ENCODE measurements around the gene ADAM12.

Gene ADAM12

DNA sequence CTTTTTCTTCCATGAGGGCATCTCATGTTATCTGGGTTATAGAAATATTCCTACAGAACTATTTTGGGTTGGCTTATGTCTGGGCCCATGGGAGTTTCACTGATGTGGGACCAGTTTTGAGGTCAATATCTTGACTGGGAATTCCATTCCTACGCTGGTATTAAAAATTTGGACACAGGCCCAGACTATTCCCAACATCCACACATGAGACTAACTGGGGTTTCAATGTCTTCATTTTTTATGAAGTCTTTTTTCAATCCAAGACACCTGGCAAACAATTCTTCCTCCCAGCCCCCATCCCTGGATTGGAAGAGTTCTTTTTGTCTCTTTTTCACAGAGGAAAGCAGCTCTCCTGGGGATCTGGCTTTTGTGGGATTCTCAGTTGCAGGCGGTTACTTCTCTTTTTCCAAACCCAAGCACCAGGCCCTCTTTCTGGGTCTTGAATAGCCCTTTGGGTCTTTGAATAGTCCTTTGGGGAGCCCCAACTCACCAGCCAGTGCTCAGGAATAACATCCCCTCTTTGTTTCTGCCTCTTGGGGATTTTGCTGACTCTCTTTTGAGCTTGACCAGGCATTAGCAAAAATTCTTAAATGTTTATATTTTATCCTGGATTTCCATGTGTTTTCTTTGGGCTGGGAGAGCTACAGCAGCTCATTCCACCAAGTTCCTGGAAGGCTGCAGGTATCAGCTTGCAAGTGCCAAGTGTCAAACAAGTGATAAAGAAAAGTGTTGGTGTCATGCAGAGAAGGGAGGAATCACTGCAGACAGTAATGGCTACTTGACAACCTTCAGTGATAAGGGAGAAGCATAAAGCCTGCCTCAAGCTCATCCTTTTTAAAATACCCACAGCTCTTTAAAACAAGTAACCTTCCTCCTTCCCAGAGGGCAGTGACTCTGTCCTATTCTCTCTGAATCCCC, 234.3 kb downstream of the ADAM12 start:
- no peak for DNase-seq

DNA sequence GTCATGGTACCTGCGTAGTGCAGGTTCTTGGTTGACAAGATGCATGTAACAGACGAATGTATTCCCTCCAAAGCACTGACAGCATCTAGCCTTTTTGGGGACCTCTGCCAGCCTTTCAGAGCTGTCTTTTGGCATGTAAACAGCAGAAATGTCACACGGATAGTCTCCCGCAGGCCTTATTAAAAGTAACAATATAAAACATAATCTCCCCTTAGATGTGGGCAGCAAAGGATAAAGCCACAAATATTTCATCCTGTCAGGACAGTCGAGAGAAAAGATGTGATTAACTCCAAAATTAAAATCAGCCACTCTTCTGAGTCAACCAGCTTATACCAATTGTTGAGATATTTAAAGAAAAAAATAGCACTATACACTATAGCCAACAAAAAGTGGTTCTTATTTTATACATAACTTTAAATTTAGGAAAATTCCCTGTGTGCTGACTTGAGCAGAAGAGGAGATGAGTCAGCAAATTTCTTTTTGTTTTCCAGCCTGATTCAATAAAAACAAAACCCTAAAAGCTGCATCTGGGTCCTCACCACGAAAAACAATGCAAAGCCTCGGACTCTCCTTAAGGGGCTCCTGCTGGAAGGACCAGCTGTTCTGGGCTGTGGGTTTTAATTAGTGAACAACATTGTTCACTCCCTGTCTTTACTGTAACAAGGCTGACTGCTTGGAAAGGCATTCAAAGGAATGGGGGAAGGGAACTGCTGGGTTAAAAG, 240.2 kb downstream of the ADAM12 start:
- no peak for DNase-seq

DNA sequence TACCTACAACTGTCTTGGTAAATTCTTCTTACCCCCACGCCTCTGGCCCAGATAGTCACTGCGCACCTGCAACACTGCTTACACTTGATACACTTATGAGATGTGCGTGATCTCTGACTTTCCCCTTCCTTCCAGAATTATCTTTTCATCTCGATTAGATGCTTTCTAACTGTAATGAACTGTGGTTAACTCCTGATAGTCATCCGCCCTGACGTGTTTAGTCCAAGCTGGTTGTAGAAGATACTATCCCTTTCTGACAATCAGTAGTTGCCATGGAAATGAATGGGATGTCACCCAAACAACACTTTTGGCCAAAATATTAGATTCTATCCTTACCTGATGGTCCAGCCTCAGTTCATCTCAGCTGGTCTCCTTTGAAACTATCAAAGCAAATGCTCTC, 241.5 kb downstream of the ADAM12 start:
- no peak for DNase-seq

DNA sequence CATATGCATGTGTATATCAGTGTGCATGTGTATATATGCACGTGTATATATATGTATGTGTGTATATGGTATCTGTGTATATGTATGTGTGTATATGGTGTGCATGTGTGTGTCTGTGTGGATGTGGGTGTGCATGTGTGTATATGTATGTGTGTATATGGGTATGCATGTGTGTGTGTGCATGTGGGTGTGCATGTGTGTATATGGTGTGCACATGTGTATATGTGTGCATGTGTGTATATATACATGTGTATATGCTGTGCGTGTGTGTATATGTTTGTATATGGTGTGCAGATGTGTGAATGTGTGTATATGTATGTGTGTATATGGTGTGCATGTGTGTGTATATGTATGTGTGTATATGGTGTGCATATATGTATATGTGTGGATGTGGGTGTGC, 245.2 kb downstream of the ADAM12 start:
- no peak for DNase-seq

DNA sequence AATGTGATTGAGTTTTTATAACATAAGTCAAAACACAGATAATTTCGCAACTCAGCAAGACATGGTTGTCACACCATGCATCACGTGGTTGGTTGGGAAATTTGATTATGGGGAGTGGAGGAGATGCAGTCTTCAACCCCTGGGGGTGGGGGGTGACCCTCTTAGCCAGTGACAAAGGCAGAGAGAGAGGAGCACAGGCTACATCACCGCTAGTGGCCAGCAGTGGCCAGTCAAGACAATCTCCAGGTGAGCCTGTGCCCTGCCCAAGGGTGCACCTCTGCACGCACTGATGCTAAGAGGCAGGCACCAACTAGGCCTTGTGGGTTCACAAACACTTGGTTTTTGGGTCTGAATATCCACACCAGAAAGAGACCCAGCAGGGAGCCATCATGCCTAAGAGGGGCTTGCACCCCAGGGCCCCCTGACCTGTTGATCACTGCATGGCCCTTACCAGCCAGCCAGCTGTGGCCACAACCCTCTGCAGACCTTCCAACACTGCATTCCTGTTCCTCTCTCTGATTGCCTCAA, 247.5 kb downstream of the ADAM12 start:
- no peak for DNase-seq

DNA sequence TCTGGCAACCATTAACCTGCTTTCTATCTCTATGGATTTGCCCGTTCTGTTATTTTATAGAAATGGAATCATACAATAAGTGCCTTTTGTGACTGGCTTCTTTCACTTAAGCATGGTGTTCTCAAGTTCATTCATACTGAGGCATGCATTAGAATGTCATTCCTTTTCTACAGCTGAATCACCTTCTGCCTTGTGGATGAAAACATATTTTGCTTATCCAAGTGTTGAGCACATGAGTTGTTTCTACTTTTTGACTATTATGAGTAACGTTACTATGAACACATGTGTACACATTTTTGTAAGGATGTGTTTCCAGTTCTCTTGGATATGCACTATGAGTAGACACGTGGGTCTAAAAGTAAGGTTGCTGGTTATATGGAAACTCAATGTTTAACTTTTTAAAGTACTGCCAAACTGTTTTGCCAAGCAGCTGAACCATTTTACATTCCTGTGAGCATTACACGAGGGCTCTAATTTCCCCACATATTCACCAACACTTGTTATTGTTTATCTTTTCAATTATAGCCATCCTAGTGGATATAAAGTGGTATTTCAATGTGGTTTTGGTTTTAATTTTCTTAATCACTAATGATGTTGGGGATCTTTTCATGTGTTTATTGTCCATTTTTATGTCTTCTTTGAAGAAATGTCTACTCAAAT, 250.6 kb downstream of the ADAM12 start:
- DNase-seq: no peak

DNA sequence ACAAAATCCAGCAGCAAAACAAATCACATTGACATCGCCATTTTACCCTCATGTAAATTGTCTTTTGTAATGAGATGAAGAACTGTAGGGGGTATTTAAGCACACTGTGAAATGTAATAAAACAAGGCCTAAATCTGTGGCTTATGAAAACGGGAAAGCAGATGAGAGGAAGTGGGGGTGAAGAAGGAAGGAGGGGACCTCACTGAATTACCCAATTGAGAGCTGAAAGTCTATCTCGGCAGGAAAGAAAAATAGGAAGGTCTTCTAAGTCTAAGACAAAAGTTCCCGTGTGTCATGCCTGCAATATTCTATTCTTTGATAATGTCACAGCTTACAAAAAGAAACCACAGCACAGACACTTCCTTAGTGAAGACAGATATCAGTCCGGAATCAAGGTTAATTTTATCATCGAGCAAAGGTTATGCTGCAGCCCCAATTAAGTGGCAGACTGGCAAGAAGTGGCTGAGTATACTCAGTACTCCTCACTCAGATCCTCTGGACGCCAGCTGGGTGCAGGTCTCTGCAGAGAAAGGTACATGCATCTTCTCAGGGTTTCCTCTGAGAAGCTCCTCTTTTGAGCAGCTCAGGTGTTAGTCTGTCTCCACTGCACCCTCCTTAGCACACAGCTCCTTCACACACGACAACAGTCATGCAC, 252.2 kb downstream of the ADAM12 start:
- no peak for DNase-seq

DNA sequence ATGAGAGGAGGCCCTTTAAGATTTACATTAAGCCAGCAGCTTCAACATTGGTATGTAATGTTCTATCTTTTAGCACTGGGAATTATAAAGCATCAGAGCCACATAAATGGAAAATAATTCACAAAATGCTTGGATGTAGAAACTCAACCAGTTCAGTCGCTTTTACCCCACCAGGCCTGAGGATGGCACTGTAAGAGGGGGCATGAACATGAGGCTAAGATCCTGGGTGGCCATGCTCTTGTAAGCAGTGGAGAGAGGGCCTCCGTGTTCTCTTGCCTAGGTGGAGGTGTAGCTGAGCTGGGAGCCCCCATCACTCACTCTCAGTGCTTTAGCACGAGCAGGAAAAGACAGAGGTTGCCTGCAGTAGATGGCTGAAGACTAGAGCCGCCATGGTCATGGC, 253.1 kb downstream of the ADAM12 start:
- DNase-seq: no peak

DNA sequence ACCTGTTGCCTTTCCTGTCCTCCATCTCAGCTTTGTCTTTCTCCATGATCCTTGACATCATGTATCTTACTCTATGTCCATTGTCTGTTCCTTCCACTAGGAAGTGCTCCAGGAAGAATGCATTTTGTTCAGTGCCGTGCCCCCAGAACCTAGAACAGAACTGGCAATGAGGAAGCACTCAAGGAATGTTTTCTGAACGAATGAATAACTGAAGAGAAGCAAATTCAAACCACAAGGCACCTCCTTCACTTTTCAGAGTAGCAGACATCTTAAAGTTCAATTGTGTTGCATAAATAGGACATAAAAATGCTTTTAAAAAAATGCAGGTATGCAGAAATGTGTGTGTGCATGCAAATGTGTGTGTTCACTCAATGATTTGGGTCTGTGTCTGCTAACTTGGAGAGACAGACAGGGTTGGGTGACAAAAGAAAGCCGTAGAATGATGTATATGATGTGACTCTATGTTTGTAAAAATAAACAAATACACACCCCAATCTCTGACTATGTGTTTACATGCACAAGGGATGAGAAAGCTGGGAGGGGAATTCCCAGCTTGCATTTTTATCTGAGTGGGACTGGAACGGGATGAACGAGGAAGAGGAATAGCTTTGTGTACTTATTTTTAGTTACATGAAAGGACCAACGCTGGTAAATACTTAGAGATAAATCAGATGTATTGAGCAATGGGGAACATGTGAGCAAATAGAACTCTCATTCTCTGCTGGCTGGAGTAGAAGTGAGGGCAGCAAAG, 254.2 kb downstream of the ADAM12 start:
- DNase-seq: no peak

DNA sequence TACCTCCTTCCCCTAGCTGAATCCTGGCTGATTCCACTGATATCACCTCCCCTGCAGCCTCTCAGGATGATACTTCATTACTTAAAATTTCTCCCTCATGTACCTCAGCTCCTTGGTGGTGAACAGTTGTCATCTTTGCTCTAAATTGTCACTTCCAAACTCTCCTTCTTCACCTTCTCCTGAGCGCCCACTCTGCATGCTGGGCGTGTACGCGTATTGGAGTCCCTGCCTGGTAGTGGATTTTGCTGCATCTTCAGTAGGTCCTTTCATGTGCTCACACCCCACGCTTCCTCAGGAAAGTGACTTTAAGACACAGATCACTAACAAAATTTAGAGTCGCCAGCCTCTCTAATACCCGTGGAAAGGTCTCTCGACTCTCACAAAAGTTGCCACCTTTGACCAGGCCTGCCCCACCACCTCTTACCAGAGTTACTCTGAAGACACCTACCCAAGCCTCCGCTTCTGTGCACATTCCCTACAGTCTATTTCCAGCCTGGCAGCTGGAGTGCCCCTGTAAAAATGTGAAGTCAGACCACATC, 255.1 kb downstream of the ADAM12 start:
- no peak for DNase-seq

DNA sequence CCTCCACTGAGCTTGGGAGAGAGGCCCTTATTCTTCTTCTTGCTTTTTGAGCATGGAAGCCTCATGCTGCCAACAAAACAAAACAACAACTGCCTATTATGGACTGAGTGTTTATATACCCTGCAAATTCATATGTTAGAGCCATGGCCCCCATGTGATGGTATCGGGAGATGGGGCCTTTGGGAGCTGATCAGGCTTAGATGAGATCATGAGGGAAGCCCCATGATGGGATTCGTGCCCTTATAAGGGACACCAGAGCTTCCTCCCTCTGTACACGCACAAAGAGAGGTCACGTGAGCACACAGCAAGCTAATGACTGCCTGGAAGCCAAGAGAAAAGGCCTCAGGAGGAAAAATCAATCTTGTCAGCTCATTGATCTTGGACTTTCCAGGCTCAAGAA, 256.9 kb downstream of the ADAM12 start:
- DNase-seq: no peak

DNA sequence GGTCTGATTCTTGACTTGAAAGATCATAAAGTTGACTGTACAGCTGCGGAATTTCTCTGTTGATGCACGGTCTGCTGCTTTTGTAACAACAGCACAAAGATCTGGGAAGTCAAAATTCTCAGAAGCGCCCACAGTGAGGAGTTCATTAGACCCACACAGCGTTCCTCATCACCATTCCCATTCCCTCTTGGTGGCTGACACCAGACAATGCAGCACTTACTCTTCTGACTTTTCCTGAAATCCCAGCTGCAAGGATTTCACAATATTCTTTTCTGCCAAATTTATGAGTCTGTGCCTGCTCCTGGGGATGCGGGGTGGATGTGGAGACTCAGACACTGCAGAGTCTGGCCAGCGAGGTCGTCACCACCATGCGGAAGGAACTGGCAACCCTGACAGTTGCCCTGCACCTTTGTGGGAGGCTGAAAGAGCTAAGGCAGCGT, 258.0 kb downstream of the ADAM12 start:
- no peak for DNase-seq

DNA sequence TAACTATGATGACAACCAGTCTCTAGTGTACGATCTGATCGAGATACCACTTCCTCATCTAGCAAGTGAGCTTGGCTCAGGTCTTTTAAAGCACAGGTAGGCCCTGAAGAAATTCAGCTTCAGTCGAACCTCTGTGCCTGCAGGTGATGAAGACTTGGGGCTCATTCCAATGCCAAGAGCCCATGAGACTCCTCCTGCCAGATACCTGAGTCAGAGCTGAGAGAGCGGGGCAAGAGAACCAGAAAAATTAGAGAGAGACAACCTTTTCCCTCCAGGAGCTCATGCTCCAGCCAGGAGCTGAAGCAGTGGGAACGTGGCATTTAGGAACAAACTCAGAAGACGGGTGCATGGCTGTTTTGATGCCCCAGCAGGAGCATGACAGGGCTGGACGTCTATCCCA, 259.3 kb downstream of the ADAM12 start:
- DNase-seq: no peak

DNA sequence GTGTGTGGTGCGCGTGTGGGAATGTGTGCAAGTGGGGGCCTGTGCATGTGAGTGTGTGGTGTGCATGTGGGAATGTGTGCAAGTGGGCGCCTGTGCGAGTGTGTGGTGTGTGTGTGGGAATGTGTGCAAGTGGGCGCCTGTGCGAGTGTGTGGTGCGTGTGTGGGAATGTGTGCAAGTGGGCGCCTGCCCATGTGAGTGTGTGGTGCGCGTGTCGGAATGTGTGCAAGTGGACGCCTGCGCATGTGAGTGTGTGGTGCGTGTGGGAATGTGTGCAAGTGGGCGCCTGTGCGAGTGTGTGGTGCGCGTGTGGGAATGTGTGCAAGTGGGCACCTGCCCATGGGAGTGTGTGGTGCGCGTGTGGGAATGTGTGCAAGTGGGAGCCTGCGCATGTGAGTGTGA, 259.7 kb downstream of the ADAM12 start:
- DNase-seq: no peak

DNA sequence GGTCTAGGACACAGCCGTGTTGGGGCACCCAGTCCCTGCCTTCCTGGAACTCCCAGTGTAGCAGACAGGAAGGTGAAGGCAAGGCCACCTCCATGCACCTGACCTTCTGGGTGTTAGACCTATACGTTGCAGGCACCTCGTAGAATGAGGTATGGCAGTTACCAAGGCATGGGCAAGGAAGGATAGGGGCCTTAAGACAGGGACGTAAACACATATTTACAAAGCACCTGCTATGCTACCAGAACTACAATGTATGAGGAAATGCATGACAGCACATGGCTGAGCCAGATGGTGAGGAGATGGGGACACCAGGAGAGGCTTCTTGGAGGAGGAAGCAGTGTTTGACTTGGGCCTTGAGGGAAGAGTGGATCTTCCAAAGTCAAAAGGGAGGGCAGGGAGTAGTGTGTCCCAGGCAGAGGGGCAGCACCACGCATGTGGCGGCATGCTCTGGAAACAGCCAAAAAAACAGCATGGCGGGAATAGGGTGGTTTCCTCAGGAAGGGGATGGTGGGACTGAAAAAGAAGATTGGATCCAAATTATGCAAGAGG, 260.7 kb downstream of the ADAM12 start:
- no peak for DNase-seq

DNA sequence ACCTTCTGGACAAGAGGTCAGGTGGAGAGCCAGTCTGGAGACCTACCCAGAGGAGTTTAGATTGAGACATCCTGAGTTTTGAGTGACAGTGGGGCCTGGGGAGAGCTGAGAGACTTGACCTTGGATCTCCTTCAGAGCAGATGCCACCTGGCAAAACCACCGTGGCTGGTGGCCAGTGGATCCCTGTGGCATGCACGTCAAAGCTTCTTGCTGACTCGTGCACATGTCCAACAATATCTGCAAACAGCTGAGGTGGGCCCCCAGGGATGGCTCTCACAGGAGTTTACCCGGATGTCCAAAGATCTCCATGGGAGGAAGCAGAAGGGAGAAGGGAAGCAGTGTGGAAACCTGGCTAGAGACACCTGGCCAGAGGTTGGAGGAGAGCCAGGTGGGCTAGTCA, 261.4 kb downstream of the ADAM12 start:
- DNase-seq: no peak

DNA sequence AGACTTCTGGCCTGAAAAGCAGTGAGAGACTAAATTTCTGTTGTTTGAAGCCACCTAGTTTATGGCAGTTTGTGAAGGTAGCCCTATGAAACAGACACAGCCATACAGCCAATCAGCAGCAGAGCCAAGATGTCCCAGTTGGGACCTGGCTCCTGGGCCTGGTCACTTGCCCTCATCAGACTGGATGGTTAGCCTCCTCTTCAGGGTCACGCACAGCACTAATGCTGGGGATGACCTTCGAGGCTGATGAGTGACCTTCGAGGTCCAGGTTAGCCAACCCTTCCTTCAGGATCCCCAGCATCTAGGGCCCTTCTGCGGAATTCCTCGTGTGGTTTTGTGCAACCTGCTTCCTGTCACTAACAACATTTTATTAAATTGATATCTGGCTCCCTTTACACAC, 262.3 kb downstream of the ADAM12 start:
- DNase-seq: no peak

DNA sequence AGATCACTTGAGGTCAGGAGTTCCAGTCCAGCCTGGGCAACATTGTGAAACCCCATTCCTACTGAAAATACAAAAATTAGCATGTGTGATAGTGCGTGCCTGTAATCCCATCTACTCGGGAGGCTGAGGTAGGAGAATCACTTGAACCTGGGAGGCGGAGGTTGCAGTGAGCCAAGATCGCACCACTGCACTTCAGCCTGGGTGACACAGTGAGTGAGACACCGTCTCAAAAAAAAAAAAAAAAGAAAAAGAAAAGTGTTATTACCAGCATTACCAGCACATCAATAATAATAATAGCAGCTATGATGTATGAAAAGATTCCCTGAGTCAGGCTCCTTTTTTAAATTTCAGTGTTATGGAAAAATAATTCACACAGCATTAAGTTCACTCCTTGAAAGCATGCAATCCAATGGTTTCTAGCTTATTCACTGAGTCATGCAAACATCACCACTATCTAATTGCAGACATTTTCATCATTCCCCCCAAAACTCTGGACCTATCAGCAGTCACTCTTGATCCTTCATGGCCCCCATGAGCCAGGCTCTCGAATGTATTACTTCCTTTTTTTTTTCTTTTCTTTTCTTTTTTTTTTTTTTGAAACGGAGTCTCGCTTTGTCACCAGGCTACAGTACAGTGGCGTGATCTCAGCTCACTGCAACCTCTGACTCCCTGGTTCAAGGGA, 263.5 kb downstream of the ADAM12 start:
- no peak for DNase-seq

DNA sequence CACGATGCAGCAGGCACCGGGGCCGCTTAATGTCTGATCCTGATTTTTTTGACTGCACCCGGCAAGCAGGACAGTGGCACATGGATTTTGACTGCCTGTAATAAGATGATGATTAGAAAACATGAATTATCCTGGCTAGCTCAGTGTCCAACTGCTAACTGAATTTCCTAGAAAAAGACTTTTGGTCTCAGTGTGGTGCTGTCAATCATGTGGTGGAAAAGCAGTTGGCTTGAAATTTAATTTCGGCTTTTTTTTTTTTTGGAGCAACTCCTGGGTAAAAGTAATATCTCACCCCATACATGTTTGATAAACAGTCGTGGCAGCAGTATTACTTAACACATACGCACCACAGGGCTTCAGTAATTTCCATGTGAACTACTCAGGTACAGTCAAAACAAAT, 264.2 kb downstream of the ADAM12 start:
- no peak for DNase-seq

Data from nucleus accumbens (tissue), 56 donors.